GM23338 (cell line): Measurements from ENCODE around the gene ANKRD6. TPM values are rescaled to one million over a fixed set of nuclear protein-coding genes. Genes with fewer than 3 reads are reported as not detected.

Source experiments
- ATAC-seq: fragments of 200-7000 bp; cut with Tn5 transposase; 3 replicates; pipeline ENCODE4 v1.9.1; 2020
- DNase-seq: peaks from one replicate; pipeline ENCODE4 v3.0.0-alpha.2; 2015; ENCODE audit warnings: low spot score
- H2AFZ ChIP-seq: fragments of 200-600 bp; sonication (generic); 2 replicates; pipeline ENCODE4 v1.8.0; 2016; ENCODE audit warnings: antibody characterized with exemption, mild to moderate bottlenecking, moderate library complexity
- H3F3A ChIP-seq: fragments of 200-600 bp; sonication (generic); replicated peaks from 2 replicates; pipeline ENCODE4 v1.8.0; 2017; ENCODE audit warnings: antibody characterized with exemption, mixed run types, low read depth
- H3K27ac ChIP-seq: fragments of 200-600 bp; sonication (generic); 2 replicates; pipeline ENCODE4 v1.6.1; 2016; ENCODE audit warnings: low read depth
- H3K27me3 ChIP-seq: fragments of 200-600 bp; sonication (generic); 2 replicates; pipeline ENCODE4 v1.8.0; 2016; ENCODE audit warnings: mild to moderate bottlenecking, mixed run types, moderate library complexity; ENCODE audit not compliant: insufficient read depth
- H3K36me3 ChIP-seq: fragments of 200-600 bp; sonication (generic); 2 replicates; pipeline ENCODE4 v1.8.0; 2016; ENCODE audit warnings: mild to moderate bottlenecking; ENCODE audit not compliant: insufficient read depth
- H3K4me1 ChIP-seq: fragments of 200-600 bp; sonication (generic); 2 replicates; pipeline ENCODE4 v1.8.0; 2016; ENCODE audit warnings: mild to moderate bottlenecking, moderate library complexity; ENCODE audit not compliant: insufficient read depth
- H3K4me2 ChIP-seq: fragments of 200-600 bp; sonication (generic); 2 replicates; pipeline ENCODE4 v1.7.1; 2017; ENCODE audit warnings: mixed run types
- H3K4me3 ChIP-seq: fragments of 200-600 bp; sonication (generic); 2 replicates; pipeline ENCODE4 v1.6.1; 2016; ENCODE audit warnings: mixed run types
- H3K79me2 ChIP-seq: fragments of 200-600 bp; sonication (generic); replicated peaks from 2 replicates; pipeline ENCODE4 v1.8.0; 2017; ENCODE audit warnings: mild to moderate bottlenecking; ENCODE audit not compliant: insufficient read depth
- H3K9me2 ChIP-seq: fragments of 200-600 bp; sonication (generic); 2 replicates; pipeline ENCODE4 v1.8.0; 2017; ENCODE audit not compliant: insufficient read depth
- H4K20me1 ChIP-seq: fragments of 200-600 bp; sonication (generic); replicated peaks from 2 replicates; pipeline ENCODE4 v1.8.0; 2017; ENCODE audit warnings: mild to moderate bottlenecking; ENCODE audit not compliant: insufficient read depth
- H3K27ac Mint-ChIP-seq: 2 replicates; pipeline ENCODE4 v1.8.0; 2020; ENCODE audit warnings: inconsistent platforms, mild to moderate bottlenecking, moderate library complexity, mixed read lengths
- H3K27me3 Mint-ChIP-seq: 3 replicates; pipeline ENCODE4 v1.8.0; 2022; ENCODE audit warnings: low read depth, mild to moderate bottlenecking, moderate library complexity, mixed read lengths, inconsistent platforms; ENCODE audit not compliant: insufficient read depth, poor library complexity
- H3K36me3 Mint-ChIP-seq: 3 replicates; pipeline ENCODE4 v1.8.0; 2021; ENCODE audit warnings: low read depth, mild to moderate bottlenecking, inconsistent platforms, moderate library complexity, mixed read lengths
- H3K4me1 Mint-ChIP-seq: 3 replicates; pipeline ENCODE4 v1.8.0; 2020; ENCODE audit warnings: mild to moderate bottlenecking, inconsistent platforms, mixed read lengths
- H3K4me3 Mint-ChIP-seq: 3 replicates; pipeline ENCODE4 v1.8.0; 2021; ENCODE audit warnings: moderate library complexity, mild to moderate bottlenecking, inconsistent platforms, mixed read lengths
- H3K9me3 Mint-ChIP-seq: 3 replicates; pipeline ENCODE4 v1.8.0; 2020; ENCODE audit warnings: moderate library complexity, mild to moderate bottlenecking, inconsistent platforms, mixed read lengths
- CREB1 ChIP-seq: fragments of 250-450 bp; sonication (Bioruptor Pico); IDR thresholded peaks from 2 replicates; pipeline ENCODE4 v1.5.0; 2020; ENCODE audit warnings: low read depth, mild to moderate bottlenecking, moderate library complexity
- ETS1 ChIP-seq: IDR thresholded peaks from 2 replicates; pipeline ENCODE4 v1.6.1; 2016; ENCODE audit warnings: antibody characterized with exemption
- EZH2 ChIP-seq: fragments of 200-600 bp; sonication (generic); IDR thresholded peaks from one replicate; pipeline ENCODE4 v1.8.0; 2017; ENCODE audit warnings: antibody characterized with exemption, mild to moderate bottlenecking, low read depth; ENCODE audit not compliant: unreplicated experiment
- EZH2phosphoT487 ChIP-seq: fragments of 200-600 bp; sonication (generic); IDR thresholded peaks from one replicate; pipeline ENCODE4 v1.8.1; 2018; ENCODE audit warnings: antibody characterized with exemption; ENCODE audit not compliant: unreplicated experiment
- JUNB ChIP-seq: IDR thresholded peaks from one replicate; pipeline ENCODE4 v1.6.1; 2016; ENCODE audit warnings: antibody characterized with exemption; ENCODE audit not compliant: unreplicated experiment
- NANOG ChIP-seq: IDR thresholded peaks from 2 replicates; pipeline ENCODE4 v1.6.1; 2016; ENCODE audit warnings: antibody characterized with exemption, borderline replicate concordance
- POLR2AphosphoS5 ChIP-seq: IDR thresholded peaks from 2 replicates; pipeline ENCODE4 v1.6.1; 2016; ENCODE audit warnings: antibody characterized with exemption, low read depth
- REST ChIP-seq: IDR thresholded peaks from one replicate; pipeline ENCODE4 v1.6.1; 2018; ENCODE audit warnings: antibody characterized with exemption; ENCODE audit not compliant: unreplicated experiment
- STAT1 ChIP-seq: IDR thresholded peaks from one replicate; pipeline ENCODE4 v1.6.1; 2016; ENCODE audit warnings: antibody characterized with exemption; ENCODE audit not compliant: unreplicated experiment
- ZNF114 ChIP-seq: fragments of 250-450 bp; sonication (Bioruptor Pico); IDR thresholded peaks from 2 replicates; pipeline ENCODE4 v1.5.0; 2020; ENCODE audit warnings: mild to moderate bottlenecking, moderate library complexity
- ZNF331 ChIP-seq: fragments of 250-450 bp; sonication (Bioruptor Pico); IDR thresholded peaks from 2 replicates; pipeline ENCODE4 v1.5.0; 2020; ENCODE audit warnings: low read depth, mild to moderate bottlenecking, moderate library complexity
- polyA plus RNA-seq: library from polyadenylated mRNA; unstranded; fragments of >200 nt; fragmentation: Nextera tagmentation; extraction: Ambion mirVana; gene quantifications from 2 replicates; pipeline ENCODE4 v1.2.1, GENCODE V29; 2016
- total RNA-seq: library from RNA; depleted of rRNA; stranded (reverse); fragments of >200 nt; shearing (Covaris generic); gene quantifications from 2 replicates; pipeline ENCODE4 v1.2.3, GENCODE V29; 2014
- TF ChIP-seq, protein P1 (sequence below), 2 experiments: fragments of 200-600 bp in 1 of 2; sonication (generic) in 1 of 2; conservative IDR thresholded peaks; 2 replicates each; pipeline versions ENCODE4 v1.5.1 to v1.6.1; 2016 to 2017; ENCODE audit warnings: antibody characterized with exemption in 2 of 2, low read depth in 2 of 2, mild to moderate bottlenecking in 2 of 2, moderate library complexity in 1 of 2
- TF ChIP-seq, protein P2 (sequence below): fragments of 250-450 bp; sonication (Bioruptor Pico); IDR thresholded peaks from 2 replicates; pipeline ENCODE4 v1.5.0; 2020; ENCODE audit warnings: mild to moderate bottlenecking, moderate library complexity

Gene ANKRD6
- total and polyA plus RNA-seq, 2 experiments from 2014 or later: 3.2 to 9.2 TPM

GRCh38 chr6:89660981-89661380, 228.0 kb downstream of the ANKRD6 start:
- Mint-ChIP-seq H3K36me3 (peaks cover 91% of the 10 kb centered on the region), H3K27me3 (peaks cover 6% of the 10 kb centered on the region), H3K4me3 (no peak overlapping the region), H3K4me1 (no peaks in the 10 kb centered on the region), H3K9me3 (no peaks in the 10 kb centered on the region), H3K27ac (peak overlapping the region; percentile 83)
- Histone ChIP-seq H3K4me2 (no peak overlapping the region), H3K4me1 (no peaks in the 10 kb centered on the region), H3K27ac (no peak overlapping the region), H4K20me1 (peaks cover 3% of the 10 kb centered on the region; the same call in 1 of the 2 replicates), H3K79me2 (peaks cover 6% of the 10 kb centered on the region; the same call in 1 of the 2 replicates), H3K36me3 (peaks cover 91% of the 10 kb centered on the region), H3K27me3 (no peaks in the 10 kb centered on the region), H3K9me2 (no peaks in the 10 kb centered on the region), H3K4me3 (no peak overlapping the region), H3F3A (peaks cover 13% of the 10 kb centered on the region; the same call in 1 of the 2 replicates), H2AFZ (no peak overlapping the region)
- DNase-seq: no peak
- TF ChIP-seq POLR2AphosphoS5 (no peak), NANOG (no peak), CREB1 (CRISPR knock-in tag) (no peak), JUNB (no peak), EZH2 (no peak), ZNF114 (CRISPR knock-in tag) (no peak), EZH2phosphoT487 (no peak), ZNF331 (CRISPR knock-in tag) (no peak), REST (no peak), STAT1 (no peak), ETS1 (no peak)
- TF ChIP-seq, protein P1, sequence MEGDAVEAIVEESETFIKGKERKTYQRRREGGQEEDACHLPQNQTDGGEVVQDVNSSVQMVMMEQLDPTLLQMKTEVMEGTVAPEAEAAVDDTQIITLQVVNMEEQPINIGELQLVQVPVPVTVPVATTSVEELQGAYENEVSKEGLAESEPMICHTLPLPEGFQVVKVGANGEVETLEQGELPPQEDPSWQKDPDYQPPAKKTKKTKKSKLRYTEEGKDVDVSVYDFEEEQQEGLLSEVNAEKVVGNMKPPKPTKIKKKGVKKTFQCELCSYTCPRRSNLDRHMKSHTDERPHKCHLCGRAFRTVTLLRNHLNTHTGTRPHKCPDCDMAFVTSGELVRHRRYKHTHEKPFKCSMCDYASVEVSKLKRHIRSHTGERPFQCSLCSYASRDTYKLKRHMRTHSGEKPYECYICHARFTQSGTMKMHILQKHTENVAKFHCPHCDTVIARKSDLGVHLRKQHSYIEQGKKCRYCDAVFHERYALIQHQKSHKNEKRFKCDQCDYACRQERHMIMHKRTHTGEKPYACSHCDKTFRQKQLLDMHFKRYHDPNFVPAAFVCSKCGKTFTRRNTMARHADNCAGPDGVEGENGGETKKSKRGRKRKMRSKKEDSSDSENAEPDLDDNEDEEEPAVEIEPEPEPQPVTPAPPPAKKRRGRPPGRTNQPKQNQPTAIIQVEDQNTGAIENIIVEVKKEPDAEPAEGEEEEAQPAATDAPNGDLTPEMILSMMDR (conservative IDR thresholded peaks at IDR 0.05; ENCODE audit: low read depth in 2 of 2): no peak
- TF ChIP-seq, protein P2, sequence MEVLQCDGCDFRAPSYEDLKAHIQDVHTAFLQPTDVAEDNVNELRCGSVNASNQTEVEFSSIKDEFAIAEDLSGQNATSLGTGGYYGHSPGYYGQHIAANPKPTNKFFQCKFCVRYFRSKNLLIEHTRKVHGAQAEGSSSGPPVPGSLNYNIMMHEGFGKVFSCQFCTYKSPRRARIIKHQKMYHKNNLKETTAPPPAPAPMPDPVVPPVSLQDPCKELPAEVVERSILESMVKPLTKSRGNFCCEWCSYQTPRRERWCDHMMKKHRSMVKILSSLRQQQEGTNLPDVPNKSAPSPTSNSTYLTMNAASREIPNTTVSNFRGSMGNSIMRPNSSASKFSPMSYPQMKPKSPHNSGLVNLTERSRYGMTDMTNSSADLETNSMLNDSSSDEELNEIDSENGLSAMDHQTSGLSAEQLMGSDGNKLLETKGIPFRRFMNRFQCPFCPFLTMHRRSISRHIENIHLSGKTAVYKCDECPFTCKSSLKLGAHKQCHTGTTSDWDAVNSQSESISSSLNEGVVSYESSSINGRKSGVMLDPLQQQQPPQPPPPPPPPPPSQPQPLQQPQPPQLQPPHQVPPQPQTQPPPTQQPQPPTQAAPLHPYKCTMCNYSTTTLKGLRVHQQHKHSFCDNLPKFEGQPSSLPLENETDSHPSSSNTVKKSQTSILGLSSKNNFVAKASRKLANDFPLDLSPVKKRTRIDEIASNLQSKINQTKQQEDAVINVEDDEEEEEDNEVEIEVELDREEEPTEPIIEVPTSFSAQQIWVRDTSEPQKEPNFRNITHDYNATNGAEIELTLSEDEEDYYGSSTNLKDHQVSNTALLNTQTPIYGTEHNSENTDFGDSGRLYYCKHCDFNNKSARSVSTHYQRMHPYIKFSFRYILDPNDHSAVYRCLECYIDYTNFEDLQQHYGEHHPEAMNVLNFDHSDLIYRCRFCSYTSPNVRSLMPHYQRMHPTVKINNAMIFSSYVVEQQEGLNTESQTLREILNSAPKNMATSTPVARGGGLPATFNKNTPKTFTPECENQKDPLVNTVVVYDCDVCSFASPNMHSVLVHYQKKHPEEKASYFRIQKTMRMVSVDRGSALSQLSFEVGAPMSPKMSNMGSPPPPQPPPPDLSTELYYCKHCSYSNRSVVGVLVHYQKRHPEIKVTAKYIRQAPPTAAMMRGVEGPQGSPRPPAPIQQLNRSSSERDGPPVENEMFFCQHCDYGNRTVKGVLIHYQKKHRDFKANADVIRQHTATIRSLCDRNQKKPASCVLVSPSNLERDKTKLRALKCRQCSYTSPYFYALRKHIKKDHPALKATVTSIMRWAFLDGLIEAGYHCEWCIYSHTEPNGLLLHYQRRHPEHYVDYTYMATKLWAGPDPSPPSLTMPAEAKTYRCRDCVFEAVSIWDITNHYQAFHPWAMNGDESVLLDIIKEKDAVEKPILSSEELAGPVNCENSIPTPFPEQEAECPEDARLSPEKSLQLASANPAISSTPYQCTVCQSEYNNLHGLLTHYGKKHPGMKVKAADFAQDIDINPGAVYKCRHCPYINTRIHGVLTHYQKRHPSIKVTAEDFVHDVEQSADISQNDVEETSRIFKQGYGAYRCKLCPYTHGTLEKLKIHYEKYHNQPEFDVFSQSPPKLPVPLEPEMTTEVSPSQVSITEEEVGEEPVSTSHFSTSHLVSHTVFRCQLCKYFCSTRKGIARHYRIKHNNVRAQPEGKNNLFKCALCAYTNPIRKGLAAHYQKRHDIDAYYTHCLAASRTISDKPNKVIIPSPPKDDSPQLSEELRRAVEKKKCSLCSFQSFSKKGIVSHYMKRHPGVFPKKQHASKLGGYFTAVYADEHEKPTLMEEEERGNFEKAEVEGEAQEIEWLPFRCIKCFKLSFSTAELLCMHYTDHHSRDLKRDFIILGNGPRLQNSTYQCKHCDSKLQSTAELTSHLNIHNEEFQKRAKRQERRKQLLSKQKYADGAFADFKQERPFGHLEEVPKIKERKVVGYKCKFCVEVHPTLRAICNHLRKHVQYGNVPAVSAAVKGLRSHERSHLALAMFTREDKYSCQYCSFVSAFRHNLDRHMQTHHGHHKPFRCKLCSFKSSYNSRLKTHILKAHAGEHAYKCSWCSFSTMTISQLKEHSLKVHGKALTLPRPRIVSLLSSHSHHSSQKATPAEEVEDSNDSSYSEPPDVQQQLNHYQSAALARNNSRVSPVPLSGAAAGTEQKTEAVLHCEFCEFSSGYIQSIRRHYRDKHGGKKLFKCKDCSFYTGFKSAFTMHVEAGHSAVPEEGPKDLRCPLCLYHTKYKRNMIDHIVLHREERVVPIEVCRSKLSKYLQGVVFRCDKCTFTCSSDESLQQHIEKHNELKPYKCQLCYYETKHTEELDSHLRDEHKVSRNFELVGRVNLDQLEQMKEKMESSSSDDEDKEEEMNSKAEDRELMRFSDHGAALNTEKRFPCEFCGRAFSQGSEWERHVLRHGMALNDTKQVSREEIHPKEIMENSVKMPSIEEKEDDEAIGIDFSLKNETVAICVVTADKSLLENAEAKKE (CRISPR knock-in tag): no peak
- ATAC-seq: no peak
